ENCODE measurements around the gene AFF1.

- TF ChIP-seq POLR2AphosphoS5 (IDR thresholded peaks at IDR 0.05; ENCODE audit: low read depth, low read length) (no peak), POLR2A (IDR thresholded peaks at IDR 0.05; ENCODE audit: low read depth, low read length) (no peak), TAF1 (IDR thresholded peaks at IDR 0.05; ENCODE audit: borderline replicate concordance, low read depth, low read length) (no peak)
Measured at GRCh38 chr4:86940920-86941460, 6.2 kb downstream of the AFF1 start.

Measured in GM12892 (cell line).